Lung (tissue), 12 donors: ENCODE data around the gene ADORA3. TPM values are rescaled to one million over a fixed set of nuclear protein-coding genes. Genes with fewer than 3 reads are reported as not detected.

ENCODE experiments used
- ATAC-seq: fragments of 200-7000 bp; cut with Tn5 transposase; one replicate; pipeline ENCODE4 v1.9.1; 2020; ENCODE audit warnings: moderate number of reproducible peaks; ENCODE audit not compliant: insufficient read depth, low FRiP score
- DNase-seq, 3 donors: peaks; one replicate each; pipeline ENCODE4 v3.0.0-alpha.2; 2013 to 2017
- H3K27ac ChIP-seq, 2 donors: one replicate each; pipeline ENCODE4 v1.5.1; 2013; ENCODE audit warnings: mild to moderate bottlenecking in 2 of 2, moderate library complexity in 2 of 2, control low read depth in 1 of 2, inconsistent platforms in 1 of 2, low read depth in 1 of 2, low read length in 1 of 2
- H3K27me3 ChIP-seq, 3 donors: one replicate each; pipeline ENCODE4 v1.5.1; 2013; ENCODE audit warnings: low read length in 2 of 3; ENCODE audit not compliant: control insufficient read depth in 3 of 3, insufficient read depth in 3 of 3
- H3K36me3 ChIP-seq, 4 donors: one replicate each; pipeline ENCODE4 v1.5.1; 2013; ENCODE audit warnings: low read length in 4 of 4, mild to moderate bottlenecking in 1 of 4, moderate library complexity in 1 of 4; ENCODE audit not compliant: control insufficient read depth in 4 of 4, insufficient read depth in 4 of 4
- H3K4me1 ChIP-seq, 5 donors: one replicate each; pipeline ENCODE4 v1.5.1; 2013; ENCODE audit warnings: low read length in 5 of 5, mild to moderate bottlenecking in 2 of 5, moderate library complexity in 1 of 5; ENCODE audit not compliant: control insufficient read depth in 5 of 5, insufficient read depth in 5 of 5
- H3K4me3 ChIP-seq: one replicate; pipeline ENCODE4 v1.5.1; 2013; ENCODE audit warnings: mild to moderate bottlenecking, control low read depth, moderate library complexity
- H3K9ac ChIP-seq, 2 donors: one replicate each; pipeline ENCODE4 v1.5.1; 2013; ENCODE audit warnings: low read length in 2 of 2, control low read depth in 1 of 2; ENCODE audit not compliant: insufficient read depth in 1 of 2
- H3K9me3 ChIP-seq, 4 donors: one replicate each; pipeline ENCODE4 v1.5.1; 2013; ENCODE audit warnings: low read length in 3 of 4, mild to moderate bottlenecking in 1 of 4, moderate library complexity in 1 of 4; ENCODE audit not compliant: control insufficient read depth in 4 of 4, insufficient read depth in 3 of 4
- WGBS, 2 donors: extraction: QIAGEN DNeasy Blood & Tissue Kit; methylation state at CpG; one replicate each; pipeline ENCODE4 v1.1.7; 2013; 5-methylcytosine and 5-hydroxymethylcytosine counted together
- polyA plus RNA-seq, 2 donors: library from polyadenylated mRNA; stranded (reverse); fragments of 200-250 nt; gene quantifications; one replicate each; pipeline ENCODE4 v1.2.1, GENCODE V29; 2013
- total RNA-seq, 2 donors: library from RNA; depleted of rRNA in 1 of 2; stranded (reverse); fragments of >200 nt in 1 of 2; gene quantifications; one replicate each; pipeline ENCODE4 v1.2.1, GENCODE V29; 2014 to 2021
- TF ChIP-seq, protein P1 (sequence below): IDR thresholded peaks from 2 replicates; pipeline ENCODE4 v1.5.1; 2012; ENCODE audit warnings: mild to moderate bottlenecking; ENCODE audit errors: control extremely low read depth, extremely low read depth
- donor health status: control.
- donor health status: control.
- donor health status: Bipolar disorder and iron deficiency.
- donor health status: healthy.
- donor health status: DM: yes; HTN: yes; CAD: no.

The ADORA3 gene
- total and polyA plus RNA-seq, 4 donors = 1.1 to 10.3 (median 3.9) TPM

DNA sequence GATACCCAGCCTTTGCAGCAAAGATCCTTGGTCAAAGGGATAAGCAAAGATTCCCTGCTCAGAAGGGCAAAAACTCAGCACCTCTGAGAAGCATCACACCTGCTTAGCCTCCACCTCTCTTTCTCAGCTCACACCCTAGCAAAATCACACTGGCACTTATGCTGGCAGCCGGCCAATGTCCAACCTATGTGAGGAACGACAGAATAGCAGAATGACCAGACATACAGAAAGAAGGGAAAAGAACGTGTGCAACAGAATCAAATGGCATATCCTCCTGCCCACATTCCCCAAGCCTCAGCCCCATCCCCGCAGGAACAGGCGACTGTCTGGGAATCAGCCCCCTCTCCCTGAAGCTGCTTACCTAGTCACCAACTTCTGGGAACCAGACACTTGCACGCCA lies 664 bp upstream of the ADORA3 start:
- no peaks in the 10 kb centered on the region for H3K27me3 ChIP-seq
- H3K4me1 ChIP-seq = peaks cover 0 to 14% (median 4%) of the 10 kb centered on the region in 5 donors
- no peak for DNase-seq

DNA sequence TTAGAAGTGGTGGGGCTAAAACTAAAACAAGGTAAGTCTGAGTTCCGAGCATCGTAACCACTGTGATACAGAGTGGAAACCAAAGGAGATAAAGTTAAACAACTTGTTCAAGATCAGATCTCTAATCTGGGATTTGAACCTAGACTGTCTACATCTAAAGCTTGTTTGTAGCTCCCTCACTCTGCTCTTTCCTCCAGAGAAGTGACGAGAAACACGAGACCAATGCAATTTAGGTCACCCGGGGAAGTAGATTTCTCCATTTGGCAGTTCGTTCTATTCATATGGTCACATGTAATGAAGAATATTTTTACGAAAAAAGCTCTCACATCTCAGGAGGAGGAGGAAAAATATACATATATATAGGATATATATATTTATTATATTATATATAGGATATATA lies 1.8 kb downstream of the ADORA3 start:
- WGBS, 2 donors = 75 to 76% methylated on average over 7 of the region's 7 CpGs
- Histone ChIP-seq H3K9me3 (no peaks in the 10 kb centered on the region), H3K27me3 (no peaks in the 10 kb centered on the region), H3K36me3 (no peaks in the 10 kb centered on the region), H3K4me3 (no peak overlapping the region), H3K4me1 (no peaks in the 10 kb centered on the region), H3K9ac (no peak overlapping the region), H3K27ac (no peak overlapping the region)
- TF ChIP-seq, protein P1, sequence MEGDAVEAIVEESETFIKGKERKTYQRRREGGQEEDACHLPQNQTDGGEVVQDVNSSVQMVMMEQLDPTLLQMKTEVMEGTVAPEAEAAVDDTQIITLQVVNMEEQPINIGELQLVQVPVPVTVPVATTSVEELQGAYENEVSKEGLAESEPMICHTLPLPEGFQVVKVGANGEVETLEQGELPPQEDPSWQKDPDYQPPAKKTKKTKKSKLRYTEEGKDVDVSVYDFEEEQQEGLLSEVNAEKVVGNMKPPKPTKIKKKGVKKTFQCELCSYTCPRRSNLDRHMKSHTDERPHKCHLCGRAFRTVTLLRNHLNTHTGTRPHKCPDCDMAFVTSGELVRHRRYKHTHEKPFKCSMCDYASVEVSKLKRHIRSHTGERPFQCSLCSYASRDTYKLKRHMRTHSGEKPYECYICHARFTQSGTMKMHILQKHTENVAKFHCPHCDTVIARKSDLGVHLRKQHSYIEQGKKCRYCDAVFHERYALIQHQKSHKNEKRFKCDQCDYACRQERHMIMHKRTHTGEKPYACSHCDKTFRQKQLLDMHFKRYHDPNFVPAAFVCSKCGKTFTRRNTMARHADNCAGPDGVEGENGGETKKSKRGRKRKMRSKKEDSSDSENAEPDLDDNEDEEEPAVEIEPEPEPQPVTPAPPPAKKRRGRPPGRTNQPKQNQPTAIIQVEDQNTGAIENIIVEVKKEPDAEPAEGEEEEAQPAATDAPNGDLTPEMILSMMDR = no peak
- no peak for ATAC-seq
- no peak for DNase-seq

More for the DNA sequence above, 664 bp upstream of the ADORA3 start:
- H3K4me3 ChIP-seq = no peak overlapping the region
- H3K27ac ChIP-seq = no peak overlapping the region
- H3K9ac ChIP-seq = no peak overlapping the region
- TF ChIP-seq, protein P1 = no peak
- no peak for ATAC-seq
- WGBS, 2 donors = 58 to 79% methylated on average over 6 of the region's 6 CpGs
- H3K36me3 ChIP-seq = no peaks in the 10 kb centered on the region
- H3K9me3 ChIP-seq = no peaks in the 10 kb centered on the region

DNA sequence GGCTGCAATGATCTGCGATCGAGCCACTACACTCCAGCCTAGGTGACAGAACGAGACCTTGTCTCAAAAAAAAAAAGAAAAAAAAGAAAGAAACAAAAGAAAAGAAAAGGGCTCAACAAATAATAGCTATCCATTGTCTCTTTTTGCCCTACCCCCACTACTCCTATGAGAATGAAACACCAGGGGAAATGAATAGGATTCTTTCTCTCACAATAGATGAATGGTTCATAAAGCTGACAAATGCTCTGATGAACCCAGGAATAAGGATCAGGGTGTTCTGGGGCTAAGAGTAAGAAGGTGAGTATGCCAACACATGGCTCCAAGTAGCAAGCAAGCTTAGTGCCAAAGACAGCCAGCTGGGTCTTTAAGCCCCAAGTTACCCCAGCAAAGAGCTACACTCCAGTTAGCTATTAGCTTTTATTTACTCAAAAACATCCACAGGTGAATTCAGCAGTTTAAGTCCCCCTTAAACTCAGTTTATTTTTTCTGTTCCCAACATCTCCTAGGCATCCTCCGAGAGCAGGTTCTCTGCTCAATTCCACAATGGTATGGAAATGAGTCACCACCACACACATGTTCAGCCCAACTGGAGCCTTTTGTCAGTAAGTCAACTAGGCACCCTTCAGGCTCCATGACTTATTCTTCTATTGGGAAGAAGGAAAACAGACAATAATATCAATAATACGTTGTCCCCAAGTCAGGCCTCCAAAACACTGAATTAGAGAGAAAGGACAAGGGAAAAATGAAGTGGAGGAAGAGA lies 4.2 kb downstream of the ADORA3 start:
- ATAC-seq (no peak), DNase-seq (no peak)
- no peaks in the 10 kb centered on the region for H3K9me3 ChIP-seq
- TF ChIP-seq, protein P1 = no peak
- H3K4me1 ChIP-seq = no peaks in the 10 kb centered on the region
- H3K4me3 ChIP-seq = no peak overlapping the region
- H3K36me3 ChIP-seq = no peaks in the 10 kb centered on the region
- WGBS, 2 donors = 95 to 96% methylated on average over 5 of the region's 5 CpGs
- H3K27ac ChIP-seq = no peak overlapping the region
- H3K27me3 ChIP-seq = no peaks in the 10 kb centered on the region
- H3K9ac ChIP-seq = no peak overlapping the region
